HUDEP-2 (cell line): Measurements from ENCODE around the gene CASKIN1.

Experiments
- DNase-seq, 76 experiments: peaks; one replicate each; lab custom pipeline; 2025; ENCODE audit not compliant: unreplicated experiment in 76 of 76; lab: John Stamatoyannopoulos, UW

Gene CASKIN1

GRCh38 chr16:2197765-2198164 is 1.4 kb upstream of the CASKIN1 start:
- no peak for DNase-seq

- no peak for DNase-seq
Observed at GRCh38 chr16:2196981-2197511, 641 bp upstream of the CASKIN1 start.

GRCh38 chr16:2195322-2196161 is 863 bp downstream of the CASKIN1 start:
- DNase-seq = no peak

GRCh38 chr16:2194852-2195321 is 1.5 kb downstream of the CASKIN1 start:
- peak in 29 of 76 experiments; percentile 10 to 54 (median 25) for DNase-seq

GRCh38 chr16:2194166-2194834 is 2.1 kb downstream of the CASKIN1 start:
- DNase-seq = peak in 1 of 76 experiments; percentile 20

GRCh38 chr16:2191446-2191706 is 5.0 kb downstream of the CASKIN1 start:
- no peak for DNase-seq

GRCh38 chr16:2190659-2191445 is 5.6 kb downstream of the CASKIN1 start:
- no peak for DNase-seq

GRCh38 chr16:2190002-2190658 is 6.3 kb downstream of the CASKIN1 start:
- DNase-seq = no peak

GRCh38 chr16:2189252-2189893 is 7.0 kb downstream of the CASKIN1 start:
- no peak for DNase-seq

GRCh38 chr16:2188395-2188794 is 8.0 kb downstream of the CASKIN1 start:
- DNase-seq = no peak

- no peak for DNase-seq
Observed at GRCh38 chr16:2187212-2187611, 9.2 kb downstream of the CASKIN1 start.

- DNase-seq = no peak
Observed at GRCh38 chr16:2186505-2186904, 9.9 kb downstream of the CASKIN1 start.

- DNase-seq = no peak
Observed at GRCh38 chr16:2186064-2186463, 10.3 kb downstream of the CASKIN1 start.

- no peak for DNase-seq
Observed at GRCh38 chr16:2184962-2185361, 11.4 kb downstream of the CASKIN1 start.

GRCh38 chr16:2184346-2184745 is 12.1 kb downstream of the CASKIN1 start:
- no peak for DNase-seq

GRCh38 chr16:2183671-2184070 is 12.7 kb downstream of the CASKIN1 start:
- DNase-seq = no peak

- DNase-seq = no peak
Observed at GRCh38 chr16:2181952-2182351, 14.5 kb downstream of the CASKIN1 start.

- DNase-seq = peak in 2 of 76 experiments; percentile 4 to 11
Observed at GRCh38 chr16:2180962-2181923, 15.2 kb downstream of the CASKIN1 start.

GRCh38 chr16:2180461-2180860 is 15.9 kb downstream of the CASKIN1 start:
- no peak for DNase-seq
